Stimulated activated naive B cell treated with anti-CD40 and anti-IgM and Interleukin-4, amounts not matched to agents 10 μg/mL and 1 μg/mL and 100 μg/mL, for 72 hours (primary cell): ENCODE results near the gene NKG7.

ENCODE experiments used
- ATAC-seq, 2 donors: fragments of 150-1000 bp; cut with Tn5 transposase; replicated peaks; 2 replicates each; pipeline ENCODE4 v1.10.0; 2021; ENCODE audit warnings: moderate library complexity in 1 of 2
- DNase-seq: peaks from one replicate; pipeline ENCODE4 v3.0.0; 2021
- H3K27ac Mint-ChIP-seq: one replicate; pipeline ENCODE4 v1.8.0; 2022; ENCODE audit warnings: mild to moderate bottlenecking, mixed read lengths
- H3K27me3 Mint-ChIP-seq, 2 donors: one replicate each; pipeline ENCODE4 v1.8.0; 2022; ENCODE audit warnings: mixed read lengths in 2 of 2
- H3K36me3 Mint-ChIP-seq, 2 donors: one replicate each; pipeline ENCODE4 v1.8.0; 2022; ENCODE audit warnings: mixed read lengths in 2 of 2, mild to moderate bottlenecking in 1 of 2
- H3K4me1 Mint-ChIP-seq, 2 donors: one replicate each; pipeline ENCODE4 v1.8.0; 2022; ENCODE audit warnings: mixed read lengths in 2 of 2, mild to moderate bottlenecking in 1 of 2
- H3K4me3 Mint-ChIP-seq, 2 donors: one replicate each; pipeline ENCODE4 v1.8.0; 2022; ENCODE audit warnings: mild to moderate bottlenecking in 2 of 2, mixed read lengths in 2 of 2, moderate library complexity in 1 of 2
- H3K9me3 Mint-ChIP-seq, 2 donors: one replicate each; pipeline ENCODE4 v1.8.0; 2022; ENCODE audit warnings: mixed read lengths in 2 of 2, mild to moderate bottlenecking in 1 of 2

The NKG7 gene

DNA sequence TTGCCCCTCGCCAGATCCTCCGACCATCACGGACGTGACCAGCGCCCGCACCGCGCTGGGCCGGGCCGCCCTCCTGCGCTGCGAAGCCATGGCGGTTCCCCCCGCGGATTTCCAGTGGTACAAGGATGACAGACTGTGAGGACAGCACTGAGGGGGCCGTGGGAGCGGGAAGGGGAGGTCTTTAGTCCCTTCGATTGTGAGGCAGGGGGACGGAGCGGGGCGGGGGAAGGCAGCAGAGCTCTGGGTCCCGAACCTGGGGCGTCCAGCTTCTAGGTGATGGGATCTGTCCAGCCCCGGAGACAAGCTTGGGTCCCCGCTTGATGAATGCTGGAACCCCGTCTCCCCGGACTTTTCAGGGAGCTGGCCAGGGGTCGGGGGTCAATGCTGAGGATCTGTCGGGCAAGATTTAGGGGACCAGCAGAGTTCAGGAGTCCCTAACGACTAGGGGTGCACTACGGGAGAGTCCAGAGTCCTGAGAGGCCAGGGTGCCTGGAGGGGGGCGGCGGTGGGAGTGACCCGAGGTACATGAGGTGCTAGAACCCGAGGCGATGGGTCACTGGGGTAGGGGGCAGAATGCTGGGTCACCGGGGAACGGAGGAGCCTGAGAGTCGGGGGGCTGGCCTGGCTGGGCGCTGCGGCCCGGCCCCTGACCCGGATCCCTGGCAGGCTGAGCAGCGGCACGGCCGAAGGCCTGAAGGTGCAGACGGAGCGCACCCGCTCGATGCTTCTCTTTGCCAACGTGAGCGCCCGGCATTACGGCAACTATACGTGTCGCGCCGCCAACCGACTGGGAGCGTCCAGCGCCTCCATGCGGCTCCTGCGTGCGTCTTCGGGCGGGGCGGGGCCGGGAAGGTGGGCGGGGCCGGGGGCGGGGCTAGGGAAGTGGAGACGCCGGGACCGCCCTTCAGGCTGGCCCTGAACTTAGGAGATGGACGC, 45.1 kb downstream of the NKG7 start:
- ATAC-seq (peak; percentile 77 to 80), DNase-seq (no peak)
- H3K27me3 Mint-ChIP-seq: peaks cover 89 to 93% of the 10 kb centered on the region in 2 donors
- H3K4me3 Mint-ChIP-seq: peak overlapping the region; percentile 78 to 83
- H3K27ac Mint-ChIP-seq: no peak overlapping the region
- peaks cover 9 to 20% of the 10 kb centered on the region in 2 donors for H3K4me1 Mint-ChIP-seq
- peaks cover 18 to 29% of the 10 kb centered on the region in 2 donors for H3K36me3 Mint-ChIP-seq
- H3K9me3 Mint-ChIP-seq: peaks cover 4 to 5% of the 10 kb centered on the region in 2 donors

DNA sequence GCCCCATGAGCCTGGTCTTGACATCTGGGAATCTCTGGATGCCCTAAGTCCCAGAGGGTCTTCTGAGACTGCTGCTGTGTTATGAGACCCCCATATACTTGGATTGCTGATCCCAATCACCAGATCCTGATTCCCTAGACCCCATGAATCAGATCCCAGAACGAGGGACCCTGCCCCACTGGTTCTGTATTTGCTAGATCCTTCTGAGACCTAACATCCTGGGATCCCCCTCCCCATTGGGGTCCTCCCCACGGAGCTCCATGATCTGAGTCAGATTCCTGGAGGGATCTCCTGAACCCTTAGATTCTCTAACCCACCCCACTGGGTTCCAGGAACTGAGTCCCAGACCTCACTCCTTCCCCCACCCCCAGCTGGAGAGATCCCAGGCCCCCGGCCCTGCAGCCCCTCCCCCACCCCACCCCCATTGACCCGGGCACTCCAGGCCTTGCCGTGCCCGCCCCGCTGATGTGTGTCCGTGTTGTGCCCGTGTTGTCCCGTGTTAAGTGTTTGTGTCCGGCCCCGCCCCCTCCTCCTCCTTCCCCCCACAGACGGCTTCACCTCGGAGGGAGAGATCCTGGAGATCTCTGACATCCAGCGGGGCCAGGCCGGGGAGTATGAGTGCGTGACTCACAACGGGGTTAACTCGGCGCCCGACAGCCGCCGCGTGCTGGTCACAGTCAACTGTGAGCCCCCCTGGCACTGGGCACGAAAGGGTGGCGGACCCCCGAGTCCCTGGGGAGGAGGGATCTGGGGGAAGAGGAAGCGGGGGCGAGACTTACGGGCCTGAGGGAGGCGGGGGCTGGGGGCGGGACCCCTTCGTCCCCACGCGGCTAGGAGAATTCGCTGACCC, 46.0 kb downstream of the NKG7 start:
- ATAC-seq: no peak
- peak overlapping the region in 1 of 2 donors; percentile 78 for H3K4me3 Mint-ChIP-seq
- H3K27me3 Mint-ChIP-seq: peaks cover 87 to 91% of the 10 kb centered on the region in 2 donors
- peaks cover 9 to 20% of the 10 kb centered on the region in 2 donors for H3K4me1 Mint-ChIP-seq
- peaks cover 5 to 6% of the 10 kb centered on the region in 2 donors for H3K9me3 Mint-ChIP-seq
- peaks cover 11 to 22% of the 10 kb centered on the region in 2 donors for H3K36me3 Mint-ChIP-seq
- DNase-seq: no peak
- no peak overlapping the region for H3K27ac Mint-ChIP-seq

DNA sequence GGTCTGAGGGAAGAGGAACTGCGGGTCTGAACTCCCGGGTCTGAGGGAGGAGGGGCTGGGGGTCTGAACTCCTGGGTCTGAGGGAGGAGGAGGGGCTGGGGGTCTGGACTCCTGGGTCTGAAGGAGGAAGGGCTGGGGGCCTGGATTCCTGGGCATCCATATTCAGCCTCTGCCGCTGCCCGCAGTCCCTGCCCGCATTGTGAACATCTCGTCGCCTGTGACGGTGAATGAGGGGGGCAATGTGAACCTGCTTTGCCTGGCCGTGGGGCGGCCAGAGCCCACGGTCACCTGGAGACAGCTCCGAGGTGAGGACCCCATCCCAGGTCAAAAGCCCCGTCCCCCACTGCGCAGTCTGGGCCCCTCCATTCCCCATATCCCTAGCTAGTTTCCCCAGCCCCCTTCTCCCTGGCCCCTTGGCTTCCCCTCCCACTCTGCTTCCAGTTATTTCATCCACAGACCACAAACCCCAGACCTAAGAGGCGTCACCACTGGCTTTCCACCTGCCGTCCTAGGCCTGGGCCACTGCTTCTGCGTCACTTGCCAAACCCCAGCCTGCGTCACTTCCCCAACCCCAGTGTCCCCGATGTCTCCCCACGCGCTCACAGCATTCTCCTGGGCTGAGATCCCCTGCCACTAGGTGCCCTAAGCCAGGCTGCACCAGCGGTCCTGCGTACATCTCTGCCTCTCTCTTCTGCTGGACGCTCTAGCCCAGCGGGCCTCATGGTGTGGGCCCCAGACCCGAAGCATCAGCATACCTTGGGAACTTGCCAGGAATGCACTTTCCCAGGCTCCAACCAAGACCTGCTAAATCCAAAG, 47.1 kb downstream of the NKG7 start:
- DNase-seq (no peak), ATAC-seq (peak; percentile 57 to 66)
- Mint-ChIP-seq H3K9me3 (peaks cover 3 to 4% of the 10 kb centered on the region in 2 donors), H3K27me3 (peaks cover 87% of the 10 kb centered on the region in 2 donors), H3K4me1 (peaks cover 9 to 20% of the 10 kb centered on the region in 2 donors), H3K4me3 (no peak overlapping the region), H3K27ac (peak overlapping the region; percentile 7), H3K36me3 (peaks cover 7 to 11% of the 10 kb centered on the region in 2 donors)

DNA sequence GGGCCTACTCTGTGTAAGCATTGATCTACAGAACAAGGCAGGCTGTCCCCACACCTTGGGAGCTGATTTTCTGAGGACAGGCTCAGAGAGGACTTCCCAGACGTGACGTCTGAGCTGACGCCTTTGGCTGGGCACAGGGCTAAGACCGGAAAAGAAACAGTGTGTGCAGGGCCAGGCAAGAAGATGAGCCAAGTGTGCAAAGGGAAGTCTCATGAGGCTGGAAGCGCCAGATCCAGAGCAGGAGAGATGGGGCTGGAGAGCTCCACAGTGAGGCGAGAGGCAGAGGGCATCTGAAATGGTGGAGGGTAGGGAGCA, 48.3 kb downstream of the NKG7 start:
- Mint-ChIP-seq H3K4me3 (no peak overlapping the region), H3K27me3 (peaks cover 76 to 83% of the 10 kb centered on the region in 2 donors), H3K27ac (no peak overlapping the region), H3K9me3 (peaks cover 3 to 4% of the 10 kb centered on the region in 2 donors), H3K36me3 (peaks cover 2 to 3% of the 10 kb centered on the region in 2 donors), H3K4me1 (peaks cover 4 to 20% of the 10 kb centered on the region in 2 donors)
- no peak for ATAC-seq
- DNase-seq: no peak

DNA sequence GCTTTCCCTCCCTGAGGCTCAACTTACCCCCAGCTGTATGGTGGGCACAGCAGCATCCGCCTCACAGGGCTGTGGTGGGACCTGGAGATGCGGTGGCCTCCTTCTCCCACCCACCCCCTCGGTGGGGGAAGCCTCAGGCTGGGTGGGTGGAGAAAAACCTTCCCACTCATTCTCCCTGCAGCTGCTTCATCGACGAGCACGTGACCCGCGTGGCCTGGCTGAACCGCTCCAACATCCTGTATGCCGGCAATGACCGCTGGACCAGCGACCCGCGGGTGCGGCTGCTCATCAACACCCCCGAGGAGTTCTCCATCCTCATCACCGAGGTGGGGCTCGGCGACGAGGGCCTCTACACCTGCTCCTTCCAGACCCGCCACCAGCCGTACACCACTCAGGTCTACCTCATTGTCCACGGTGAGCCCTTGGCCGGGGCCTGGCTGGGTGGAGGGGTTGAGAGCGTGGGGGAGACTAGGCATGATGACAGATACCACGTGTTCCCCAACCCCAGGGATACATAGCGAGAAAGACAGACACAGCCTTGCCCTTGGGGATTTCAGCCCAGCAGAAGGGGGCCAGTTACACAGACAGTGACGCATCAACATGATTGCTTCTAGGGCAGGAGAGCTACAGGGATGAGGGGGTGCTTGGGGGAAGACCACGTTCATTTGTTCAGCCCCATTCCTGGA, 48.8 kb downstream of the NKG7 start:
- Mint-ChIP-seq H3K4me1 (peaks cover 4 to 20% of the 10 kb centered on the region in 2 donors), H3K4me3 (no peak overlapping the region), H3K27me3 (peaks cover 73 to 81% of the 10 kb centered on the region in 2 donors), H3K36me3 (peaks cover 2 to 3% of the 10 kb centered on the region in 2 donors), H3K27ac (no peak overlapping the region), H3K9me3 (peaks cover 3 to 4% of the 10 kb centered on the region in 2 donors)
- no peak for DNase-seq
- no peak for ATAC-seq

DNA sequence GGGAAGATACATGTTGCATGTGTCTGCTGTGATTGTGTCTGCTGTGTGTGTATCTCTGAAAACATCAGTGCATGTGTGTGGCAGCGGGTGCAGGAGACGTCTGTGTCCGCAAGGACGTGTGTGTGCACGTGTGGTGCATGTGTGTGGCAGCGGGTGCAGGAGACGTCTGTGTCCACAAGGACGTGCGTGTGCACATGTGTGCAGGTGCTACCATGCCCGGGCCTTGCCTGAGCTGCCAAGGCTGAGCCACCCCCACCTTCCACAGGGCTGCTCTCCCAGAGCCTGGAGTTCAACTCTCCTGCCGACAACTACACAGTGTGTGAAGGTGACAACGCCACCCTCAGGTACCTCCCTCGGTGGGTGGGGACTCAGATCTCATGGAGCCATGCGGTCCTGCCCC, 50.7 kb downstream of the NKG7 start:
- ATAC-seq (no peak), DNase-seq (no peak)
- Mint-ChIP-seq H3K4me1 (peaks cover 0 to 7% of the 10 kb centered on the region in 2 donors), H3K27ac (no peak overlapping the region), H3K9me3 (peaks cover 3% of the 10 kb centered on the region in 2 donors), H3K4me3 (no peak overlapping the region), H3K36me3 (no peaks in the 10 kb centered on the region), H3K27me3 (peaks cover 61 to 62% of the 10 kb centered on the region in 2 donors)
